K562 (cell line): ENCODE results near the gene CYP17A1.

Source experiments
- CTCF ChIP-seq, 3 experiments: IDR thresholded peaks in 2 of 3; conservative IDR thresholded peaks in 1 of 3; 2 replicates each; pipeline ENCODE4 v1.5.1; 2011 to 2012; ENCODE audit warnings: low read length in 3 of 3, mild to moderate bottlenecking in 3 of 3, control low read depth in 2 of 3, improper control_type of control experiment in 1 of 3, inconsistent platforms in 1 of 3, low read depth in 1 of 3, mixed read lengths in 1 of 3, moderate library complexity in 1 of 3; ENCODE audit not compliant: insufficient read depth in 2 of 3
- EZH2 ChIP-seq: IDR thresholded peaks from 2 replicates; pipeline ENCODE4 v1.6.1; 2012; ENCODE audit warnings: low read depth, mild to moderate bottlenecking, inconsistent platforms, low read length, borderline replicate concordance
- NFXL1 ChIP-seq: fragments of 450-650 bp; formaldehyde crosslinking; IDR thresholded peaks from 2 replicates; pipeline ENCODE4 v1.4.0; 2021; ENCODE audit warnings: mild to moderate bottlenecking
- NR2C2 ChIP-seq, 2 experiments: fragments of 200-800 bp in 1 of 2; sonication (Bioruptor generic) in 1 of 2; sonication (generic) in 1 of 2; formaldehyde crosslinking in 1 of 2; IDR thresholded peaks; 2 replicates each; pipeline versions ENCODE4 v1.6.1 to v1.8.0; 2016 to 2022; ENCODE audit warnings: mild to moderate bottlenecking in 1 of 2, missing compliant biosample characterization in 1 of 2, missing genetic modification characterization in 1 of 2, missing genetic modification reagents in 1 of 2
- POLR2A ChIP-seq: fragments of 450-650 bp; conservative IDR thresholded peaks from 2 replicates; pipeline ENCODE4 v1.6.1; 2016
- SIN3B ChIP-seq: fragments of 450-650 bp; IDR thresholded peaks from 2 replicates; pipeline ENCODE4 v1.6.1; 2017; ENCODE audit warnings: low read depth, mild to moderate bottlenecking, moderate library complexity
- SP1 ChIP-seq: sonication (generic); formaldehyde crosslinking; IDR thresholded peaks from 2 replicates; pipeline ENCODE4 v1.8.1; 2022; ENCODE audit warnings: mild to moderate bottlenecking, missing genetic modification reagents
- SRF ChIP-seq, 2 experiments: fragments of 250-450, 450-650 bp in 1 of 2; sonication (Bioruptor Pico) in 1 of 2; sonication (generic) in 1 of 2; formaldehyde crosslinking; IDR thresholded peaks; 2 replicates each; pipeline versions ENCODE4 v1.5.0 to v1.5.1; 2020 to 2022; ENCODE audit warnings: mild to moderate bottlenecking in 1 of 2, missing genetic modification reagents in 1 of 2
- TFE3 ChIP-seq: fragments of 450-650 bp; formaldehyde crosslinking; IDR thresholded peaks from 2 replicates; pipeline ENCODE4 v1.4.0; 2020; ENCODE audit warnings: mild to moderate bottlenecking, mixed read lengths
- ZNF143 ChIP-seq: sonication (generic); formaldehyde crosslinking; IDR thresholded peaks from 2 replicates; pipeline ENCODE4 v1.9.0; 2022; ENCODE audit warnings: mild to moderate bottlenecking, missing genetic modification reagents
- ZNF354B ChIP-seq: fragments of 250-450 bp; sonication (Bioruptor Pico); IDR thresholded peaks from 2 replicates; pipeline ENCODE4 v1.4.0; 2020
- ZNF655 ChIP-seq: fragments of 250-450 bp; sonication (Bioruptor Pico); IDR thresholded peaks from 2 replicates; pipeline ENCODE4 v1.5.0; 2021

GRCh38 chr10:102819054-102819453 lies 18.2 kb downstream of the CYP17A1 start:
- TF ChIP-seq SIN3B (no peak), ZNF655 (CRISPR knock-in tag) (no peak), SP1 (CRISPR knock-in tag) (no peak), ZNF143 (CRISPR knock-in tag) (no peak), EZH2 (no peak), ZNF354B (CRISPR knock-in tag) (no peak), NR2C2 (CRISPR knock-in tag; IDR thresholded peaks at IDR 0.05) (no peak), NR2C2 (tag; IDR thresholded peaks at IDR 0.05) (no peak), SRF (CRISPR knock-in tag; IDR thresholded peaks at IDR 0.05) (no peak), POLR2A (no peak), TFE3 (CRISPR knock-in tag) (no peak), NFXL1 (no peak), CTCF (IDR thresholded peaks at IDR 0.05 in 2 of 3, conservative IDR thresholded peaks at IDR 0.05 in 1 of 3; ENCODE audit: insufficient read depth in 2 of 3, low read depth in 1 of 3, low read length in 3 of 3) (no peak)
